Breast epithelium (tissue), 4 donors: Measurements from ENCODE around the gene AURKAIP1. TPM values are rescaled to one million over a fixed set of nuclear protein-coding genes. Genes with fewer than 3 reads are reported as not detected.

Experiments
- DNase-seq, 2 donors: peaks; one replicate each; pipeline ENCODE4 v3.0.0-alpha.2; 2019; ENCODE audit warnings: low spot score in 2 of 2
- H3K27ac ChIP-seq, 2 donors: fragments of 200-600 bp; sonication (generic) in 1 of 2; one replicate each; pipeline ENCODE4 v1.5.1; 2016 to 2019; ENCODE audit warnings: mild to moderate bottlenecking in 1 of 2
- H3K27me3 ChIP-seq, 2 donors: fragments of 200-600 bp; sonication (generic) in 1 of 2; one replicate each; pipeline versions ENCODE4 v1.5.1 to v1.6.0; 2017 to 2019; ENCODE audit warnings: control low read depth in 1 of 2, mild to moderate bottlenecking in 1 of 2
- H3K36me3 ChIP-seq: fragments of 200-600 bp; one replicate; pipeline ENCODE4 v1.5.1; 2019
- H3K4me1 ChIP-seq, 2 donors: fragments of 200-600 bp; sonication (generic); one replicate each; pipeline ENCODE4 v1.5.1; 2016 to 2019; ENCODE audit warnings: control low read depth in 1 of 2
- H3K4me3 ChIP-seq, 3 donors: fragments of 200-600 bp; sonication (generic); 1 replicate in 2 of 3; 2 replicates in 1 of 3; pipeline ENCODE4 v1.5.1; 2016 to 2019; ENCODE audit warnings: mild to moderate bottlenecking in 3 of 3, moderate library complexity in 2 of 3
- H3K9me3 ChIP-seq, 2 donors: fragments of 200-600 bp; sonication (generic) in 1 of 2; one replicate each; pipeline ENCODE4 v1.5.1; 2016 to 2019; ENCODE audit warnings: control low read depth in 1 of 2
- POLR2A ChIP-seq: fragments of 450-650 bp; IDR thresholded peaks from one replicate; pipeline ENCODE4 v1.6.1; 2016; ENCODE audit warnings: antibody characterized with exemption, mild to moderate bottlenecking, moderate library complexity
- POLR2AphosphoS5 ChIP-seq, 3 donors: sonication (generic); formaldehyde crosslinking; IDR thresholded peaks; one replicate each; pipeline ENCODE4 v1.6.1; 2017; ENCODE audit warnings: antibody characterized with exemption in 3 of 3
- intact Hi-C: fragments of 100-400 bp; cut with DNase I; formaldehyde crosslinking; loops from one replicate; pipeline ENCODE4 v1.15.1; 2023; ENCODE audit warnings: low total_unique reads
- total RNA-seq, 3 donors: library from RNA; depleted of rRNA; stranded (reverse); fragments of >200 nt; gene quantifications; one replicate each; pipeline ENCODE4 v1.1.0, GENCODE V29; 2016
- TF ChIP-seq, protein P1 (sequence below), 3 donors: fragments of 450-650 bp; IDR thresholded peaks; one replicate each; pipeline ENCODE4 v1.5.1; 2016 to 2017; ENCODE audit warnings: antibody characterized with exemption in 3 of 3, mild to moderate bottlenecking in 3 of 3, moderate library complexity in 3 of 3

The AURKAIP1 gene
- total RNA-seq, 3 donors from 2014 or later, result 91.3 to 116 (median 99.6) TPM

DNA sequence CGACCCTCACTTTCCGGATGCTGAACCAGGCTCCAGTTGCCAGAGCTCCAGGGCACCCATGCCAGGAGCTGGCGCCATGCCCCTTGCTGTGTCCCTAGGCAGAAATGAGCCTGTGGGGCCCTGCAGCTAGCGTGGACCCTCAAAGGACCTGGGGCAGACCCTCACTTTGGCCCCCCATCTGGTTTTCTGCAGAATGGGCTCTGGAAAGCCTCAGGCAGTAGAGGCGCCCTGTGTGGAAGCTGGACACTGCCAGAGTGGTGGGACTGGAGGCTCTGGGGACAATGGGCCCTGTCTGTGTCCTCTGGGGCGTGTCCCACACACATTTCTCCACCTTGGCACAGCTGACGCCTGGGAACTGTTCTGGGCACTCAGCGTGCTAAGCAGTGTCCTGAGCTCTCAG, 6.3 kb upstream of the AURKAIP1 start:
- no peak for TF ChIP-seq POLR2A
- TF ChIP-seq, protein P1, sequence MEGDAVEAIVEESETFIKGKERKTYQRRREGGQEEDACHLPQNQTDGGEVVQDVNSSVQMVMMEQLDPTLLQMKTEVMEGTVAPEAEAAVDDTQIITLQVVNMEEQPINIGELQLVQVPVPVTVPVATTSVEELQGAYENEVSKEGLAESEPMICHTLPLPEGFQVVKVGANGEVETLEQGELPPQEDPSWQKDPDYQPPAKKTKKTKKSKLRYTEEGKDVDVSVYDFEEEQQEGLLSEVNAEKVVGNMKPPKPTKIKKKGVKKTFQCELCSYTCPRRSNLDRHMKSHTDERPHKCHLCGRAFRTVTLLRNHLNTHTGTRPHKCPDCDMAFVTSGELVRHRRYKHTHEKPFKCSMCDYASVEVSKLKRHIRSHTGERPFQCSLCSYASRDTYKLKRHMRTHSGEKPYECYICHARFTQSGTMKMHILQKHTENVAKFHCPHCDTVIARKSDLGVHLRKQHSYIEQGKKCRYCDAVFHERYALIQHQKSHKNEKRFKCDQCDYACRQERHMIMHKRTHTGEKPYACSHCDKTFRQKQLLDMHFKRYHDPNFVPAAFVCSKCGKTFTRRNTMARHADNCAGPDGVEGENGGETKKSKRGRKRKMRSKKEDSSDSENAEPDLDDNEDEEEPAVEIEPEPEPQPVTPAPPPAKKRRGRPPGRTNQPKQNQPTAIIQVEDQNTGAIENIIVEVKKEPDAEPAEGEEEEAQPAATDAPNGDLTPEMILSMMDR (IDR thresholded peaks at IDR 0.05), result no peak
- TF ChIP-seq POLR2AphosphoS5 (IDR thresholded peaks at IDR 0.05), result no peak
- H3K27me3 ChIP-seq, result no peaks in the 10 kb centered on the region
- no peak overlapping the region for H3K4me3 ChIP-seq
- H3K9me3 ChIP-seq, result no peaks in the 10 kb centered on the region
- peaks cover 1% of the 10 kb centered on the region for H3K36me3 ChIP-seq
- H3K27ac ChIP-seq, result no peak overlapping the region
- no peaks in the 10 kb centered on the region for H3K4me1 ChIP-seq
- intact Hi-C loops, result no loop called here
- no peak for DNase-seq

DNA sequence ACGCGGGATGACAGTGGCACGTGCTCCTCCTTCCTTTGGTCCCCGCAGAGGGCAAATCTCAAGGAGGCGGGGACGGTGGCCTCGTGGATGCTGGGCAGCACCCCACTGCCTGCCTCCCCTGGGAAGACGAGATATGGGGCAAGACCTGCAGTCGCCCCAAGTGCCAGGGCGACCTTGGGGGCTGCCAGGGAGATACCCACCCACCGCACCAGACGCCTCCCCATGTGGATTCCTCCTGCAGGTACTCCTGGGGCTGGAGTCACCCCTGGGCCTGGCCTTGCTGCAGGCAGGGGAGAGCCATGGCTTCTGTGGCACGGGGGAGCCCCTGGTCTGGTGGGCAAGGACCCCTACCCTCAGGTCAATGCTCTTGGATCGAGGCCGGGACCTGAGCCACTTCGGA, 5.9 kb upstream of the AURKAIP1 start:
- no peaks in the 10 kb centered on the region for H3K4me1 ChIP-seq
- intact Hi-C loops, result no loop called here
- H3K9me3 ChIP-seq, result no peaks in the 10 kb centered on the region
- TF ChIP-seq, protein P1 (IDR thresholded peaks at IDR 0.05), result no peak
- no peak for TF ChIP-seq POLR2AphosphoS5 (IDR thresholded peaks at IDR 0.05)
- no peak for TF ChIP-seq POLR2A
- no peak overlapping the region for H3K27ac ChIP-seq
- H3K4me3 ChIP-seq, result no peak overlapping the region
- H3K36me3 ChIP-seq, result no peaks in the 10 kb centered on the region
- no peaks in the 10 kb centered on the region for H3K27me3 ChIP-seq
- no peak for DNase-seq

DNA sequence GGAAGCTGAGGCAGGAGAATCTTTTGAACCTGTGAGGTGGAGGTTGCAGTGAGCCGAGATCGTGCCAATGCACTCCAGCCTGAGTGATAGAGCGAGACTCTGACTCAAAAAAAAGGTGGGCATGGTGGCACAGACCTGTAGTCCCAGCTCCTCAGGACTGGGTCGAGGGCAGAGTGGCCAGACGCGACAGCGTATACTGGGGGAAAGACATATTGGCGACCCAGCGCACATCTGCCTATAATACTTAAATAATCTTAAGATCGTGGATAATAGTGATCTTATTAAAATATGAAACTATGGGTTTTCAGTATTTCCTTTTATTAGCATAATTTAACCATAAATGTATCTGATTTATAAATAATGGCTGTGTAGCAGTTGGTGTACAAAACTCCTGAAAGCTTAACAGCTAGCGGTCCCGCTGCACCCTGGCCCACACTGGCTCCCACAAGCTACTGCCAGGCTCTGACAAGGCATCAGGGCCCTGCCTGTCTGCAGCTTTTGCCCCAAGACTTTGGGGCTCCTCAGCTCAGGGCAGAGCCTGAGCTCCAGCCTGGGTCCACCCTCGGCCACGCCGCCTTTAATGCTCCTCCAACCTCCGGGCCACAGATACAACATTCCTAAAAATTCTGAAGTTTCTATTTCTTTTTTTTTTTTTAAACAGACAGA, 2.7 kb upstream of the AURKAIP1 start:
- Histone ChIP-seq H3K27ac (no peak overlapping the region), H3K4me1 (peaks cover 8 to 13% of the 10 kb centered on the region in 2 donors), H3K9me3 (no peaks in the 10 kb centered on the region), H3K27me3 (no peaks in the 10 kb centered on the region), H3K4me3 (no peak overlapping the region), H3K36me3 (no peaks in the 10 kb centered on the region)
- DNase-seq, result no peak
- intact Hi-C loops, result no loop called here
- no peak for TF ChIP-seq POLR2A
- TF ChIP-seq, protein P1 (IDR thresholded peaks at IDR 0.05), result no peak
- TF ChIP-seq POLR2AphosphoS5 (IDR thresholded peaks at IDR 0.05), result no peak

DNA sequence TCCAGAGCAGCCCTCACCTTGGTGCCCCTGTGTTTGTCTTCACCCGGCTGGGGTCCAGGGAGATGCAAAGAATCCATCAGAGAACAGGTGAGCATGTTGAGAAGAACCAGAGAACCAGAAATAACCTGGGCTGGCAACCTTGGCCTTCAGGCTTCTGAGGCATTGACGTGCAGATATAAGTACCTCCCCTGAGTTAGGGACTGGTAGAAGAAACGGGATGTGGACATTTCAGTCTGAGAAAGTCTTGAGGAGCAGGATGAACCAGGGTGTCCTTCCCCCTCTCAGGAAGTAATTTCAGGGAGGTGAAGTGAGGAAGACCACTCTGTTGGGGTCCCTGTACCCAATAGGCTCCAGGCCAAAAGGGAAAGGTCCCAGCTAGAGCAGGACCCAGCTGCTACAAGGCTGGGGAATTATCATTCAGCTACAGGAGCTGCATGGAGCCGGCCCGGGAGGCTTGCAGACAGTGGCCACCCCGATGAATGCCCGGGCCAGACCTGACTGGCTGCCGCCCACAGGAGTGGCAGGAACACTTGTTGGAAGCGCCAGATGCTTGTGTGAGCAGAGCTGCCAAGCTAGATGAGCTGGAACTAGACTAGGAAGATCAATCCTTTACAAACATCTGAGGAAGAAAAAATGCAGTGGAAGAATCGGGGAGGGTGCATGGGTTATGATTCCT, 1.7 kb upstream of the AURKAIP1 start:
- intact Hi-C loops, result no loop called here
- H3K36me3 ChIP-seq, result no peaks in the 10 kb centered on the region
- H3K4me1 ChIP-seq, result peaks cover 13% of the 10 kb centered on the region in 2 donors
- no peaks in the 10 kb centered on the region for H3K27me3 ChIP-seq
- H3K9me3 ChIP-seq, result no peaks in the 10 kb centered on the region
- no peak overlapping the region for H3K4me3 ChIP-seq
- DNase-seq, result no peak
- H3K27ac ChIP-seq, result peak overlapping the region; percentile 95 to 98
- TF ChIP-seq, protein P1 (IDR thresholded peaks at IDR 0.05), result no peak
- TF ChIP-seq POLR2AphosphoS5 (IDR thresholded peaks at IDR 0.05), result no peak
- TF ChIP-seq POLR2A, result no peak

DNA sequence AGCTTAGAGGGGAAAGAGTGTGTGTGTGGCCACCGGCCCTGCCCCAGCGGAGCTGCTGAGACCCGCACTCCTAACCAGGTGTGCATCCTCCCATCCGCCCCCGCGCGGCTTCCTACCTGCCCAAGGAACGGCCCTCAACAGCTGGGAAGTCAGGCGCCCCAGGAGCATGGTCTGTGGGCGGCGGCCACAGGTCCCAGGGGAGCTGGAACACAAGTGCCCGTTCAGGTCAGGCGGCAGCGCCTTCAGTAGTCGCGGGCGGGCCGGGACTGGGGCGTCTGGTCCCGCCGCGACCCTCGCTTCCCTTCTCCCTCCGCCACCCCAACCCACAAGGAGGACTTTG, 448 bp downstream of the AURKAIP1 start:
- Histone ChIP-seq H3K4me1 (peaks cover 13 to 15% of the 10 kb centered on the region in 2 donors), H3K4me3 (peak overlapping the region; percentile 98 to 99 (median 99)), H3K27ac (peak overlapping the region; percentile 95 to 98), H3K36me3 (no peaks in the 10 kb centered on the region), H3K9me3 (no peaks in the 10 kb centered on the region), H3K27me3 (no peaks in the 10 kb centered on the region)
- intact Hi-C loops, result no loop called here
- TF ChIP-seq POLR2AphosphoS5 (IDR thresholded peaks at IDR 0.05) (no peak), POLR2A (no peak)
- TF ChIP-seq, protein P1 (IDR thresholded peaks at IDR 0.05), result no peak
- DNase-seq, result no peak
